Body of pancreas (tissue), 4 donors: ENCODE data around the gene S100B. TPM values are rescaled to one million over a fixed set of nuclear protein-coding genes. Genes with fewer than 3 reads are reported as not detected.

Source experiments
- ATAC-seq: fragments of 150-250 bp; one replicate; pipeline ENCODE4 v1.9.1; 2016
- DNase-seq, 4 donors: peaks; one replicate each; pipeline ENCODE4 v3.0.0-alpha.2; 2019
- H3K27ac ChIP-seq, 4 donors: fragments of 200-600 bp; sonication (generic); 1 replicate in 3 of 4; 2 replicates in 1 of 4; pipeline versions ENCODE4 v1.5.1 to v1.6.1; 2016 to 2019; ENCODE audit warnings: mild to moderate bottlenecking in 1 of 4, mixed read lengths in 1 of 4, moderate library complexity in 1 of 4
- H3K27me3 ChIP-seq, 2 donors: fragments of 200-600 bp; sonication (generic); one replicate each; pipeline ENCODE4 v1.6.0; 2016; ENCODE audit warnings: mild to moderate bottlenecking in 1 of 2
- H3K36me3 ChIP-seq, 2 donors: fragments of 200-600 bp; sonication (generic); replicated peaks in 1 of 2; 2 replicates each; pipeline ENCODE4 v1.5.1; 2016; ENCODE audit warnings: low read depth in 2 of 2; ENCODE audit not compliant: insufficient read depth in 1 of 2
- H3K4me1 ChIP-seq: fragments of 200-600 bp; sonication (generic); one replicate; pipeline ENCODE4 v1.6.0; 2016
- H3K4me3 ChIP-seq, 2 donors: fragments of 200-600 bp; sonication (generic); 1 replicate in 1 of 2; 2 replicates in 1 of 2; pipeline ENCODE4 v1.5.1; 2016 to 2019
- H3K9me3 ChIP-seq, 3 donors: fragments of 200-600 bp; sonication (generic); 1 replicate in 2 of 3; 2 replicates in 1 of 3; pipeline ENCODE4 v1.5.1; 2016
- CTCF ChIP-seq, 7 experiments: fragments of 450-650 bp in 4 of 7; fragments of 200-600 bp in 3 of 7; sonication (generic) in 3 of 7; IDR thresholded peaks; one replicate each; pipeline ENCODE4 v1.5.1; 2016 to 2019; ENCODE audit warnings: antibody characterized with exemption in 7 of 7
- POLR2A ChIP-seq, 3 donors: fragments of 450-650 bp; IDR thresholded peaks; one replicate each; pipeline ENCODE4 v1.6.1; 2016; ENCODE audit warnings: antibody characterized with exemption in 3 of 3, mild to moderate bottlenecking in 2 of 3
- whole genome bisulfite sequencing, 2 donors: methylation state at CpG; one replicate each; pipeline ENCODE4 v1.1.5; 2017; 5-methylcytosine and 5-hydroxymethylcytosine counted together
- intact Hi-C: fragments of 100-400 bp; cut with DNase I; formaldehyde crosslinking; loops from one replicate; pipeline ENCODE4 v1.15.1; 2023
- total RNA-seq, 2 donors: library from RNA; depleted of rRNA; stranded (reverse); fragments of >200 nt; gene quantifications; one replicate each; pipeline ENCODE4 v1.1.0, GENCODE V29; 2016

S100B gene
- total RNA-seq, 2 donors from 2014 or later = 2.6 to 33.9 TPM

GRCh38 chr21:46648539-46648938, 43.7 kb upstream of the S100B start:
- Histone ChIP-seq H3K4me3 (no peak overlapping the region), H3K4me1 (no peaks in the 10 kb centered on the region), H3K36me3 (peaks cover 7 to 48% of the 10 kb centered on the region in 2 donors), H3K27ac (no peak overlapping the region), H3K27me3 (no peaks in the 10 kb centered on the region), H3K9me3 (no peaks in the 10 kb centered on the region)
- intact Hi-C loops = no loop called here
- no peak for DNase-seq
- no peak for ATAC-seq
- 92 to 94% methylated on average over 27 of the region's 27 CpGs for WGBS, 2 donors
- no peak for TF ChIP-seq POLR2A (IDR thresholded peaks at IDR 0.05)
- TF ChIP-seq CTCF (IDR thresholded peaks at IDR 0.05) = no peak

- Histone ChIP-seq H3K36me3 (peaks cover 7 to 35% of the 10 kb centered on the region in 2 donors), H3K27ac (no peak overlapping the region), H3K4me1 (no peaks in the 10 kb centered on the region), H3K9me3 (no peaks in the 10 kb centered on the region), H3K4me3 (no peak overlapping the region), H3K27me3 (no peaks in the 10 kb centered on the region)
- 96% methylated on average over 9 of the region's 9 CpGs for WGBS, 2 donors
- intact Hi-C loops = no loop called here
- ATAC-seq = no peak
- TF ChIP-seq POLR2A (IDR thresholded peaks at IDR 0.05) (no peak), CTCF (IDR thresholded peaks at IDR 0.05) (no peak)
- DNase-seq = no peak
Measured at GRCh38 chr21:46646541-46647154, 41.8 kb upstream of the S100B start.

GRCh38 chr21:46645840-46646239, 41.0 kb upstream of the S100B start:
- ATAC-seq (no peak), DNase-seq (no peak)
- Histone ChIP-seq H3K27me3 (no peaks in the 10 kb centered on the region), H3K4me3 (no peak overlapping the region), H3K36me3 (peaks cover 7 to 34% of the 10 kb centered on the region in 2 donors), H3K4me1 (no peaks in the 10 kb centered on the region), H3K9me3 (no peaks in the 10 kb centered on the region), H3K27ac (no peak overlapping the region)
- TF ChIP-seq POLR2A (IDR thresholded peaks at IDR 0.05) (no peak), CTCF (IDR thresholded peaks at IDR 0.05) (no peak)
- intact Hi-C loops = no loop called here
- 88 to 90% methylated on average over 2 to 5 of the region's 5 CpGs for WGBS, 2 donors

GRCh38 chr21:46643379-46644177, 38.7 kb upstream of the S100B start:
- no peak overlapping the region for H3K27ac ChIP-seq
- no peak for TF ChIP-seq CTCF (IDR thresholded peaks at IDR 0.05)
- no peak for TF ChIP-seq POLR2A (IDR thresholded peaks at IDR 0.05)
- DNase-seq (no peak), ATAC-seq (no peak)
- H3K27me3 ChIP-seq = no peaks in the 10 kb centered on the region
- intact Hi-C loops = no loop called here
- peaks cover 0 to 16% of the 10 kb centered on the region in 2 donors for H3K36me3 ChIP-seq
- WGBS, 2 donors = 87 to 88% methylated on average over 12 of the region's 12 CpGs
- H3K4me3 ChIP-seq = no peak overlapping the region
- H3K9me3 ChIP-seq = no peaks in the 10 kb centered on the region
- no peaks in the 10 kb centered on the region for H3K4me1 ChIP-seq
